GM12892 (cell line): ENCODE measurements around the gene MGMT.

Experiments used
- POLR2A ChIP-seq: IDR thresholded peaks from 2 replicates; pipeline ENCODE4 v1.6.1; 2011; ENCODE audit warnings: low read depth, low read length, control low read depth
- POLR2AphosphoS5 ChIP-seq: IDR thresholded peaks from 2 replicates; pipeline ENCODE4 v1.6.1; 2011; ENCODE audit warnings: low read depth, low read length, control low read depth

- TF ChIP-seq POLR2A (no peak), POLR2AphosphoS5 (no peak)
These were observed 157.5 kb downstream of the MGMT start for GRCh38 chr10:129624526-129624925.
